ENCODE results near the gene SORCS3.

Gene SORCS3

GRCh38 chr10:104646146-104646545 is 5.1 kb downstream of the SORCS3 start:
- DNase-seq, result no peak

DNA sequence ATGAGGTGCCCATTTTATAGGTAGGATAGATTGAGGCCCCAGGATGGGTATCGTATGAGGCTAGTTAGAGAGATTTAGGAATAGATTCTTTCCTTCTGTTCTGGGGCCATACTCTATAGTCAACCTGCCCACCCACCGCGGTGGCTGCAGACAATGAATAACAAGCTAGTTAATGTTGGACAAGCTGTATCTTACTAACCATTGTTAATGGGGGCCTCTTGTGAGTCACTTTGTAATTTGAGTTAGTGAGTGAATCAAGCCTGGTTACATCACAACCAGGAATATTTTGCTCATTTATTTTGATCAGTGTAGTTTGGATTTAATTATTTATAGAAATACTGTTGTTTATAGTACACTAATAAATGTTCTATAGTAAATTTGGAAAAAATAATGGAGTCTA is 7.3 kb downstream of the SORCS3 start:
- no peak for DNase-seq

DNA sequence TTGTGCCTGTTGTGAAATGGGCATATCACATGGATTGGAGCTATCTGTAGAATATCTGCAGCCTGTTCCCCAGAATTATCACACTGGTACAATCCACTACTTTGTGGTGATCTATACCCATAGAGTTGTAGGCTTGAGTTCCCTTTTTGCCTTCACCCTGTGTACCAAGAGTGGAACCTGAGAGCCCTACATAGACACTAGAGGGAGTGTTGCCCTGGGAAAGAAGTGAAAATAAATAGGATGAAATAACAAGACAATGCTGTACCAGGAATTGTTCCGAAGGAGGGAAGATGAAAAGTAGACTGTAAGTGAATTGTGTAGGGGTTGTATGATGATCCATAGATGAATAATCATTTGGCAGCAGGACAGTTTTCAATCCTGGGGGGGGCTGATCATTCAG is 9.0 kb downstream of the SORCS3 start:
- no peak for DNase-seq

GRCh38 chr10:104650635-104651331 is 9.7 kb downstream of the SORCS3 start:
- no peak for DNase-seq

DNA sequence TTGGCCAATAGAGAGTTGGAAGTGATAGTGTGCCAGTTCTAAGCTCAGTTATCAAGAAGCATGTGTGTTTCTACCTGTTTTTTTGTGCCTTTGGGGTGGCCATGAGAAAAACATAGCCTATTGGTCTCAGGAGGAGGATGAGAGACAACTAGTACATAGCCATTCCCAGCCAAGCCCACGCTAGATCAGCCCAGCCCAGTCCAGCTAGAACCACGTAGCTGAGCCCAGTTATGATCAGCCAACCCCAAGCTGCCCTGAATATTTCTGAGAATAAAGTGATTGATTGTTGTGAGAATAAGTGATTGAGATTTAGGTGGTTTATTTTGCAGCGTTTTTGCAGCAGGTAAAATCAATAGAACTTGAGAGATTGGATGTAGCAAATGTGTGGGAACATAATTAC is 15.9 kb downstream of the SORCS3 start:
- DNase-seq, result no peak

GRCh38 chr10:104657457-104657856 is 16.4 kb downstream of the SORCS3 start:
- DNase-seq, result no peak

DNA sequence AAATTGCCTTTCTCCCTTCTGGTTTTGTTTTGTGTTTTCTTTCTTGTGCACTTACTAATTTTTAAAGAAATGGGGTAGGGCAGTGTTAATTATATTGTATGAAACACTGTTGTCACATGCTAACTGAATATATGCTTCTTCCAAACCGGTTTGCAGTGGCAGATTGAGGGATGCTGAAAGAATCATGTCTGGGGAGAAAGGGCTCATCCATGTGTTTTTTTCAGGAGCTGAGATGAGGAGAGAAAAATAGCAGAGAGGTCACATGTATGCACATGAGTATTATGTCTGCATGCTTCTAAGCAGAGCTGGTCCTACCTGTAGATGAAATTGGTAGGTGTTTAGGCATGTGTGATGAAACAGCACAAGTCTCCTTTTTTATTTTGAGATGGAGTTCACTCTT is 17.0 kb downstream of the SORCS3 start:
- no peak for DNase-seq

GRCh38 chr10:104659809-104660208 is 18.7 kb downstream of the SORCS3 start:
- DNase-seq, result no peak

DNA sequence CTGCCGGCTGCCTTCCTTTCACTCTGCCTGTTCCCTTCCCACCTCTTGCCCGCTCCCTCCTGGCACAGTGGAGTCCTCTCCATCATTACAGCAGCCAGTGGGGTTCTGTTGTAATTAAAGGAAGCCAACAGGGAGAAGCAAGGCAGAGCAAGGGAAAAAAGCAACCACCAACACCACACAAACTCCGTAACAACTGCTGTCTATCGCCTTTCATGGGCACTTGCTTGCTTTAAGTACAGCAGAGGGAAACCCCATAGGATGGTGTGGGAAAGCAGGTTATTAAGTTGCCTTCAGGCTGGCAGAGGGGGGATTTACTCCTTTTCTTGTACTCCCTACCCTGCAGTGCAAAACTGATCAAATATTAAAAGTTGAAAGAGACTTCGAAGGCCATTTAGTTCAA is 22.0 kb downstream of the SORCS3 start:
- no peak for DNase-seq

GRCh38 chr10:104663563-104663962 is 22.5 kb downstream of the SORCS3 start:
- DNase-seq, result no peak

DNA sequence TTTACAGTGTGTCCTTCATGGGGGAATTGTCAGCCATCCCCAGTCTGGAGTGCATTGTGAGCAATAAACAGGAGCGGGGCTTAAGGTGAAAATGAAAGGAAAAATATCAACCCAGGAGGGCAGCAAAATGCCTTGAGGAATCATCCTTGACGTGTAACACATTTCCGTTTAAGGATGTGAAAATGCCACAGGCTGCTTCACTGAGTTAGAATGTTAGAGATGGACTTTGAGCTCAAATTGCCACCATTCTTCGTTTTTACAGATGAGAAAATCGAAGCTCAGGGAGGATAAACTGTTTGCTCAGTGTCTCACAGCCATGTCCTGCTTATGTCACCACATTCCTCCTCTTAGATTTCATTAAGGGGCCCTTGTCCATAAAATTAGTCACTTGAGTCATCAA is 23.1 kb downstream of the SORCS3 start:
- DNase-seq, result no peak

- DNase-seq, result no peak
Observed at GRCh38 chr10:104665174-104665573, 24.1 kb downstream of the SORCS3 start.

GRCh38 chr10:104666106-104666505 is 25.0 kb downstream of the SORCS3 start:
- DNase-seq, result no peak

DNA sequence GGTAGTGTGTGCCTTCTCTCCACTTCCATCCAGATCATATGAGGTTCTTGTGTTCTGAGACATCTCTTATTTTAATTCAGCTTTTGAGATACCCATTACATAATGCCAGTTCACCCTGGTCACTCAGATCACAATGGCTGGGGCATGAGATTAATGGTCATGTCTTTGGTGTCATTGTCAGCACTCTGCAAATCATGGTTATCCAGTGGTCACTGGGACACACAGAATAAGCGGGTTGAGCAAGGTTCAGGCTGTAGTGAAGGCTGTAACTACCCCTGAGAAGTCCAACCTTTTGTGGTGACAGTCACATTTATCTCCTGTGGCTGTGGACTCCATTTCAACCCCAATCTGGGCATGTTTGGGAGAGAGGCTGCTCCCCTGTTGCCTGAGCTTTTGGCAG is 35.8 kb downstream of the SORCS3 start:
- DNase-seq, result no peak

DNA sequence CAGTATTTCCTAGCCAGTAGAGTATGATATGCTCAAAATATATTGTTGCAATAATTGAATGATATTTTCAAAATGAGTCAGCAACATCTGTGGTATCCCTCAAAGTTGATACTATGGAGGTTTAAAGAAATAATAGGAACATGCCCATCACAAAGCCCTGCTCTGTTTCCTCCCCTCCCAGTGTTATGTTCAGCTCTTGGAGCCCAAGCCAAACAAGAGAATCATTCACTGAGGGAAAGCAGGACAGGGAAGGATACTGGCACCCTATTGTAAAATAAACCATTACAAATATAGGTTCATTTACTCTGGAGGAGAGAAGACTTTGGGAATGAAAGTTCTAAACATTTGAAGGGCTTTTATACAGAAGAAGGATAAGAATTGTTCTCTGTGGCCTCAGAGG is 37.6 kb downstream of the SORCS3 start:
- no peak for DNase-seq

GRCh38 chr10:104680467-104681401 is 39.6 kb downstream of the SORCS3 start:
- DNase-seq, result no peak

- no peak for DNase-seq
Observed at GRCh38 chr10:104681485-104681884, 40.4 kb downstream of the SORCS3 start.

DNA sequence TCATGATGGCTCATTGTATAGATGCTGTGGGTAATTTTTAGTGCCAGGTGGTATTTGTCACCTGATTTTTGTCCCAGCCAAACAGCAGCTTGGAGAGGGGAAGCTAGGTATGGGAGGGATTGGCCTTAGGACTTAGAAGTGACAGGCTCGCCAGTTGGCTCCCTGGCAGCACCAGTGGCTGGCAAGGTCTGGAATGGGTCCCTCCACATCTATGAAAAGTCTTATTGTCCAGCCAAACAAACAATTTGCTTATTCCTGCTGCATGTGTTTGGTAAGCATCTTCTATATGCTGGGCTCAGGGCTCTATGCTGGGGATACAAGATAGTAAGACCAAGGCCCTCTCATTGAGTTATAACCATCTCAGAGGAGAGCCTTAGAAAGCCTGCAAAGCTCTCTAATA is 42.5 kb downstream of the SORCS3 start:
- no peak for DNase-seq

DNA sequence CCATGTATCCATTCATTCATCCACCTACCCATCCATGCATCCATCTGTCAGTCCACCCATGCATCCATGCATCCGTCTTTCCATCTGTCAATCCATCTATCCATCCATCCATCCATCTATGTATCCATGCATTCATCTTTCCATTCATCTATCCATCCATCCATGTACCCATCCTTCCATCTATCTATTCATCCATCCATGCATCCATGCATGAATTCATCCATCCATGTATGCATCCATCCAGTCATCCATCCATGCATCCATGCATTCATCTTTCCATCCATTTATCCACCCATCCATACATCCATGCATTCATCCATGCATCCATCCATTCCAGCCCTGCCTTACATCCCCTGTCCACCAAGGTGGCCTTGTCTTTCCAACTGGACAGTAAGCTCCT is 45.7 kb downstream of the SORCS3 start:
- DNase-seq, result no peak

DNA sequence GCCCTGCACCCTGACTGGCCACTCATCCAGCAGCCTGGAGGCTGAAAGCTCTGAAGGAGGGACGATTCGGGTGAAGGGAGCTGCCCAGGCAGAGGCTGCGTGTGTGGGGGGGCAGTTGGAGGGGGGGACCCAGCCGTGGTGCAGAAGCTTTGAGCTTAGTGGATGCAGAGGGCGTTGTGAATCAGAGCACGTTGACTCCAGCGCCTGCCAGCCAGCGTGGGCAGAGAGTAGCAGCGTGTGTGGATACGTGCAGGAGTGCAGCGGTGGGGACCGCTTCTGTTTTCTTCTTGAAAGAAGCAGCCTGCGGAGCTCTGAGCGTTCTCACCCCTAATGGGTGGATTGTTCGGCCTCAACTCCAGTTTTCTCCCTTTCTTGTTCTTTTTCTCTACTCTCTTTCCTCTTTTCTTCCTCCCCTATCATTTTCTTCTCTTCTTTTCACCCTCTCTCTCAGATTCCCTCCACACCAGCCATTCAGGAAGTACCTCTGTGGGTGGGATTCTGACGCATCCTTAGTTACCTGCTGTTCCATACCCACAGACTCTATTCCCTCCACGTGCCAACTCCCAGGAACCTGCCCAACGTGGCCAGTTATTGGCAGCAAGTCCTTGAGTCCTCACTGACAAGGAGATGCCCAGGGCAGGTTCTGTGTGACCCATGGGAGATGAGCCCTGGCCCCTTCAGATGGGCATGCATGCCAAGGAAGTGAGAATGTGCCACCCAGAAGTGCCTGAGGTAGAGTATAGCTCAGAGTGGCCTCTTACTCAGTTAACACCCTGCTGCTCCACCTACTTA is 47.4 kb downstream of the SORCS3 start:
- DNase-seq, result no peak

GRCh38 chr10:104689105-104689504 is 48.0 kb downstream of the SORCS3 start:
- DNase-seq, result no peak

- DNase-seq, result no peak
Observed at GRCh38 chr10:104689547-104689946, 48.5 kb downstream of the SORCS3 start.

- DNase-seq, result no peak
Observed at GRCh38 chr10:104690101-104690500, 49.0 kb downstream of the SORCS3 start.

- DNase-seq, result no peak
Observed at GRCh38 chr10:104690959-104691358, 49.9 kb downstream of the SORCS3 start.
